TTC549 (cell line): Measurements from ENCODE around the gene LYL1.

ENCODE experiments used
- FAIRE-seq: peaks from 2 replicates; lab custom pipeline; 2012; peaks lifted over from hg19 to GRCh38; lab: Jason Lieb, UNC

Gene LYL1

DNA sequence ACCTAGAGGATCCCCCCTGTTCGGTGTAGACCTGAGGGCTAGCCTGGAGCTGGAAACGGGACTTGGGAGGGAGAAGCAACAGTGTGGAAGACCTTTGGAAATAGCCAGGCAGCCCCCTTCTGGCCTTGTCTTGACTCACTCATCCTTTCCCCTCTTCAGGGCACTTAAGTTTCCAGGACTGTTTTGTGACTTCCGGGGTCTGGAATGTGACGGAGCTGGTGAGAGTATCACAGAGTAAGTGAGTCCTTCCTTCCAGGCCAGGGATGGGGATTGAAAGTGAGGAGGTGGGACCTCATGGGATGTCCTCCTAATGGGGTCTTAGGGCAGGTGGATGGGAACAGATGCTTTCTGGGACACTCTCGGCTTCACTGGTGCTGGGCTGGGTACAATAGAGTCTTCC lies 29.4 kb downstream of the LYL1 start:
- FAIRE-seq: no peak

DNA sequence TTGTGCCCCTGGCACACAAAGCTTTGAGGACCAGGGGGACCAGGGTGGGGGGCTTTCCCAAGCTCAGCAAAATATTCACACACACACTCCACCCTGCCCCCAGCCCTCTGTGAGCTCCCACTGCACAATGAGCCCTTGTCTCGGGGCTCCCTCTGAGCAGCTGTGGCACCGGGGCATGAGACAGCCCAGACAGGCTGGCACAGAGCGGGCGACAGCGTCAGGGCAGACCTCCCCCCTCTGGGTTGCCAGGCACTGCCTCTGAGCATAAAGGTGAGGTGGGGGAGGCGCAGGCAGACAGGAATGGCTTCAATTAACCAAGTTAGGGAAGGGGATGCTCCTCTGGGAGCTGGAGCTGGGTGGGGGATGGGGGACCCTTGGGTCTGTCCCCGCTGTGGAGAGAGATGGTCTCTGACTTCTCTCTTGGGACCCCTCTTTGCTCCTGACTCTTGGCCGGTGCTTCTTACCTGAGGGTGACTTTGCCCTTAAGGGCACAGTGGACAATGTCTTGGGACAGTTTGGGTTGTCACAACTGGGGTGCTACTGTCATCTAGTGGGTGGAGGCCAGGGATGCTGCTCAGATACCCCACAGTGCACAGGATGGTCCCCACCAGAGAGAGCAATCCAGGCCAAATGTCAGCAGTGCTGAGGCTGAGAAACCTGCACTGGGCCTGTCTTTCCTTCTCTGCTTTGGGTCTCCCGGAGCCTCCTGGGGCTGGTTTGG lies 30.3 kb downstream of the LYL1 start:
- no peak for FAIRE-seq

DNA sequence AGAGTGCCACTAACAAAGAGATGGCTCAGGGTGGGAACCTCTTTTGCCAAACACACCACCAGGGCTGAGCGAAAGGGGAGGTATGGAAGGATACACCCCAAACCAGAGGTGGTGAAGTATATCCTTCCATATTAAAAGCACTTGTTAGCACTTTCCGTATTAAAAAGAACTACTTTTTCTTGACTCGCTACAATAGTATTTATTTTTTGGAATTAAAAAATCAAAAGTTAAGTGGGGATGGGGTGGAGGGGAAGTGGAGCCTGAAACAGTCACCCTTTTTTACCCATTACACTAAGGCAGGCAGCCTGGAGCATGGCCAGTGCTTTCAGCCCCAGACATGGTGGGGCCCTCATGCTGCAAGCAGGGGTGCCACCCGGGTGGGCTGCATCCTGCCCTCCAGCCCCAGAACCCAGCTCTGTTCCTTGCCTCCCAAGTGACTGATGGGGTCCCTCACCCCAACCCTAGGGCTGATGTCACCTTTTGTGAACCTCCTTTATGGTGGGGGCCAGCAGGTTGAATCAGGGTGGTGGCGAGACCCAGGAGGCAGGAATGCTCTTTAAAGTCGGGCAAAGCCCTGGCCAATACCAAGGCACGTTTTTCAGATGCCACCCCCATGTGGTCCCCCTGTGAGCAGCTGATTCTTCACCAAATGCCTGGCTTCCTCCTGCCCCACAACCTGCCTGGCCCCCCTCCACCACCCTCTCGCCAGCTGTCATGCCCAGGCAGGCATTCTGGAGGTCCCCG lies 31.0 kb downstream of the LYL1 start:
- no peak for FAIRE-seq

- no peak for FAIRE-seq
Observed at GRCh38 chr19:13070425-13071140, 32.1 kb downstream of the LYL1 start.

DNA sequence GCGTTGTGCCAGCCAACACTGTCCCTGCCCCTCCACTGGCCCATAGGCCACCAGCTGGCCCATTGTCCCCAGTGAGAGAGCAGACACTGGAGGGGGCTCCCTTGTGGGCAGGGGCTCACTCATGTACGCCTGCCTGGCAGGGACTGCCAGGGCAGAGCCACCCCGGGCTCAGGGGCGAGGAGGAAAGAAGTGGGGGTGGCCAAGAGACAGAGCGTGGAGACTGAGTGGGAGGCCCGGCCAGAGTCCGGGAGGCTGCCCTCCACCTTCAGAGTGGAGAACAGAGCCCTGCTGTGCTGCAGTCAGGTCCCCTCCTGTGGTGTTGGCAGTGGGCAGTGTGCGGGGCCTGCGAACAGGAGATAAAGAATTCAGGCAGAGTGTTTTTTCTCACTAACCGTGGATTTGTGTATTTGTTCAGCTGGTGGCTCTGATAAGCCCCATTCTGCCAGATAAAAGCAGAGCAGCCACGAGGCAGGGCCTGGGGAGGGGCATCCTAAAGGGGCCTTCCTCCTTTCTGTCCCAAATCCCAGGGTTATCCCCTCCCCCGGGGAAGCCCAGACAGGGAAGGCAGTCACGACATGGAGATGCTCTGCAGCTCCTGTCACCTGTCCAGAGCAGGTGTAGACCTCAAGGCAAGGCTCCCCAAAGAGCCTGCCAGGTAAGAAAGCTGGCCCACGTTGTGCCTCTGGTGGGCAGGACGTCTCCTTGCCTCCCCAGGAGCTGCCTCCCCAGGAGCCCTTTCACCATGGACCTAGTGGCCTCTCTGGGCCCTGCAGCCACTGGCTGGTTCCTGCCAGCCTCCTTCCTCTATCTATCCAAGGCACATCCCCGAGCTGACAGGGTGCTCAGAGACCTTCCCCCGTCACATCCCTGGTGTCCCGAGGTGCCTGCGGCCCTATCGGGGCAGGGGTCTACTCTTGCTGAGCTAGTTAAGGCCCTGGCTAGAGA lies 33.0 kb downstream of the LYL1 start:
- FAIRE-seq: no peak

- FAIRE-seq: no peak
Observed at GRCh38 chr19:13068085-13068846, 34.4 kb downstream of the LYL1 start.

GRCh38 chr19:13066933-13067807 lies 35.5 kb downstream of the LYL1 start:
- no peak for FAIRE-seq

DNA sequence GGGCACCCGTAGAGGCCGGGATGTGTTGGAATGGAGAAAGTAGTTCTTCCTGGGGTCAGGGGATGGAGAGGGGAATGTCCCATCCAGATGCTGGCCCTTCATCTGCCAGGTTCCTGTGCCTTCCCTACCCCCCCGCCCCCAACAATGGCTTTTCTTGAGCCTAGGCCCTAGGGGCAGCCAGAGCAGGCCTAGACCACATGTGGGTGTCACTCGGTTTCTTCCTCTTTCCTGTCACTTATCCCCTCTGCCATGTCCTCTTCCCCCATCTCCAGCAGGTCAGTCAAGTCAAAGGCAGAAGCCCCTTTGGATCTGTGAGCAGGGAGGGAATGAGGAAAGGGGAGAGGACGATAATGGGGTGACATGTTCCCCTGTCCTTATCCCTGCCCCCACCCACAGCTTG lies 36.4 kb downstream of the LYL1 start:
- FAIRE-seq: no peak

- FAIRE-seq: no peak
Observed at GRCh38 chr19:13064092-13064489, 38.6 kb downstream of the LYL1 start.

DNA sequence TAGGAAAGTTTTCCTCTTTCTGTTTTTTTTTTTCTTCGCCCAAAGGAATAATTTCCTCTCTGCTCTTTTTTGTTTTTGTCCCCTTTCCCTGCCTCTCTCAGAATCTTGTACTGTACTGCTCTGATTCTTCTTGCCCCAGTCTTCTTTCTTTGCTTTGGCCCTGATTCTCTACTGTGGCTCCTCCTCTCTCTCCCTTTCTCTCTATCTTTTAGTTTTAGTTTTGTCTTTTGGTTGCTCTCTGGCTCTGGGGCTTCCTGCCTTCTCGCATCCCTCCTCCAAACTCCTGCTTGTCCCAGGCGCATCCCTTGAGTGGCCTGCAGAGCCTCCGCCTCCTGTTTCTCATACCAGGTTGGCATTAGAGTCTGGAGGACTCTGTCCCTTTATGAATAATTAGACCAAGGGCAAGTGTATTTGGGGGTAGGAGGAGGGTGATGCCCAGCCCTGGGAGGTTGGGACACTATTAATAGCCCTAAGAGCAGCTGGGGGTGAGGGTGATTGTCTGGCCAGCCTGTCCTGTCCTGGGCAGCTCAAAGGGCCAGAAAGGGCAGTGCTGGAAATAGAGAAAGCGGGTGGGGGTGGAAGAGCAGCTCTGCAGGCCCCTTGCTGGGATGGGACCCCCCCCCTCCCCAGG lies 39.1 kb downstream of the LYL1 start:
- FAIRE-seq: no peak

GRCh38 chr19:13062317-13062716 lies 40.3 kb downstream of the LYL1 start:
- FAIRE-seq: no peak

DNA sequence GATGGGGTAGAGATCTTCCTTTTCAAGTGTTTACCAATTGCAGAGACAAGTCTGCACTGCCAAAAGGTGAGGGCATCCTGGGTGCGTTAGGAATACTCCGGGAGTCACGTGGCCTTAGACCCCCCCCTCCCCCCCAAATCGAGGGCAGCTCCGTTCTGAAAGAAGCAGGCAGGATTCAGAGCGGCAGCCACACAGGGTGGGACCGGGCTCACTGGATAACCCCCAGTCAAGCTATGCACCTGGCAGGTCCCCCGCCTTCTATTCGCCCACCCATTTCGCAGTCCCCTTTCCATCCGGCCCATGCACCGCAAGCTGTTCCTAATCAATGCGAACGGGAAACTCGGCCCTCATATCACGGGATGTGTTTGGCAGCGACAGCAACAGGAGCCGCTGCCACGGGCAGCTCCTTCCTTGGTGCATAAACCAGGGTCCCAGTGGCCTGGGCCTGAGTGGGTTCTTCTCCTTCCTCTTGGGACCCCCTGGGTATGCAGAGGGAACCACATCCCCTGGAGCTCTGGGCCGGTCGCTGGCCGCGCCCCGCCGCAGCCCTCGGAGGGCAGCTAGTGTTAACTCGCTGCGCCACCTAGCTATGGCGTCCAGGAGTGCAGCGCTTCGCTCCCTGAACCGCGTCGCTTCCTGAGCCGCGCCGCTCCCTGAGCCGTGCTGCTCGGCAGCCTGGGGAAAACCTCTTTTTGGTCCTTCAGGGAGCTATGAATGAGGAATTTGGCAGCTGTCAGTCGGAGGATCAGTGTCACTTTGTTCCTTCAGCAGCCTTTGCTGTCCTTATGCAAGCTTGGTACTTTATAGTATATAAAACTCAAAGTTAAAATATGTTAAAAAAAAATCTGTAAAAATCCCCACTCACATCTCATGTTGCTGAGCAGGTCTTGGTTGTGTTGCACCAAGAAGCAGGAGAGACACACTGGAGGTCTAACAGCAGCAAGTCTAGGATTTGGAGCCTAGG lies 41.4 kb downstream of the LYL1 start:
- FAIRE-seq: no peak

DNA sequence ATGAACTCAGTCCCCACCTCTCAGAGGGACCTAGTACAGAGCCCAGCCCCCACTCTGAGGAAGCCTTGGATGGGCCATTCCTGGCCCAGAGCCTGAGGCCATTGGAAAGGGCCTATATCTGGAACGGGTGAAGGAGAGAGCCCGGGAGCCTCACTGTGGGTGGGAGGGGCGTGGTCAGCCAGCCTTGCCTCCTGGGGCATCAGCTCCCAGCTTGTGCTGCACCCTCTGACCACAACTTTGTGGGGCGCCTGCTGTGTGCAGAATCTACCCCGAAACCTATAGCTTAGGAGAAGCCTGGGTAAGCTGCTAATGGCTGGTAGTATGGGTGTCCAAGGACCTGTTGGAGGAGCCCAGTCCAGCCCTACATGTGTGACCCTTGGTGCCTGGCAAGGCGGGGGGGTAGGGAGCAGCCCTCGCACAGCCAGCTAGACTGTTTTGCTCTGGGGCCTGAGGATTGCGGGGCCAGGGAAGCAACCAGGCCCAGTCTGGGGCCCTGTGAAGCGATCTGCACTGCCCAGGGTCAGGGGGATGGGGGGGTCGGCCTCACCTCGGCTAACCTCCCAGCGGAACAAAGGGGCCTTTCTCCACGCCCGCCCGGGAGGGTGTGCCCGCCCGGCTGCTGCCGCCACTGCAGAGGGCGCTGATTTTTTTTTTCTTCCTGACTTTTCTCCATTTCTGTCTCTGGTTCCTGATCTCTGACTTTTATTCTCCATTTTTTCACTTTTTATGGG lies 42.3 kb downstream of the LYL1 start:
- no peak for FAIRE-seq

- no peak for FAIRE-seq
Observed at GRCh38 chr19:13058951-13059660, 43.6 kb downstream of the LYL1 start.

DNA sequence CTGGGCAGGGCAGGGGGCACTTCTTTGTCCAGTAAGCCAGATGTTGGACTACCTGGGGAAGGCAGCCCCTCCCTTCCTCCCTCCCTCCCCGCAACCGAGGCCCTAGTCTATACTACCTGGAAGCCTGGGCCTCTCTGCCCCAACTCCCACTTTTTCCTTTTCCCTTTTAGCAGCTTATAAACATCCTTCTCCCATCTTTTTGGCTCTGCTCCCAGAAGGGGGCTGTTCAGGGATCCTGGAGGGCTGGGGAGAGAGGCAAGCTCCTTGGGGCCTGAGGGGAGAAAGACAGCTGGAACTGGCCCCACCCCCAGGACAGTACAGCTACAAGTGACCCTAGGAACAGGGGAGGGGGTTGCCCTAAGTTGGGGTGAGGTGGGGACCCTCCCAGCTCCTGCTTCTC lies 44.9 kb downstream of the LYL1 start:
- no peak for FAIRE-seq

DNA sequence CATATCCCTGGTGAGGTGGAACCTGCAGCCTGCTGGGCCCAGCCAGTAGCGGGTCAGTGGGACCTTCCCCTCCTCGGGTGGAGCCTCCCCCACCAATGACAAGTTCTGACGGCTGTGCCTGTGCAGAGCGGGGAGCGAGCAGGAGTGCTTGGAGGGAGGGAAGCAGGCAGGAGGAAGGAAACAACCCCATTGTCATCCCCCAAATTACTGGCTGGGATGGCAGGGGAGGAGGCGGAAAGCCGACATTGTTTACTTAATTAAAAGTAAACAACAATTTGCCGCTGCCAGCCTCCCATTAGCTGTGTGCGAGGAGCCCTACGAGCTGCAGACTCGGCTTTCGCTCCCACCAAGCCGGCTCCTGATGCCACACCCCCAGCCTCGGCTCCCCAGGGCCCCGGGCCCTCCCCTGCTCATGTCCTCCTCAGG lies 45.5 kb downstream of the LYL1 start:
- no peak for FAIRE-seq

DNA sequence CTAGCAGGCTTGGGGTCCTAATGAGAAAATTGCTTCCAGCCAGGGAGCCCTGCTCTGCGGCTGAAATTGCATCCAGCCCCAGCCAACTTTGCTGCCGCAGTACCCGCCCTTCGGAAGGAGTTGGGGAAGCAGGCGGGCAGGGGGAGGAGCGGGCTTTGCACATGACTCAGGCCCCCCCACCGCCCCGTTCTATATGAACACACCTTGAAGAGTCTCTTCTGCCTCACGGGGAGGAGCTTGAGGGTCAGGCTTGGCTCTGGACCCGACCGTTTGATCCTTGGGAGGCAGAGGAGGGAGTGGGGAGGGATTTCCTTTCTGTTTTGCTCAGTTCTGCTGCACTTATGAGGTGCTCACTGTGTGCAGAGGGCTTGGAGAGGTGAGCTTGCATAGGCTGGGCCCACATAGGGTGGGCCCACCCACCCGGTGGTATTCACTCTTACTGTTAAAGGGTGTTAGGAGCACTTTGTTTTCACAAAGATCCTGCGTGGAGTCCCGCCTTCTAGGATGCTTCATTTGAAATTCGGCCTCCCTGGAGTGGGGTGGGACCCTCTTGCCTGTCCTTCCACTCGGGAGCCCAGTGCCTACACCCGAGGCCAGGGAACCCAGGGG lies 46.5 kb downstream of the LYL1 start:
- no peak for FAIRE-seq
